Urothelium cell line (cell line): ENCODE results near the gene TAP2.

Experiments
- DNase-seq: peaks from one replicate; pipeline ENCODE4 v3.0.0; 2011; ENCODE audit warnings: low spot score, mixed read lengths
- FAIRE-seq: peaks from 2 replicates; lab custom pipeline; 2011; peaks lifted over from hg19 to GRCh38; lab: Jason Lieb, UNC

The TAP2 gene

DNA sequence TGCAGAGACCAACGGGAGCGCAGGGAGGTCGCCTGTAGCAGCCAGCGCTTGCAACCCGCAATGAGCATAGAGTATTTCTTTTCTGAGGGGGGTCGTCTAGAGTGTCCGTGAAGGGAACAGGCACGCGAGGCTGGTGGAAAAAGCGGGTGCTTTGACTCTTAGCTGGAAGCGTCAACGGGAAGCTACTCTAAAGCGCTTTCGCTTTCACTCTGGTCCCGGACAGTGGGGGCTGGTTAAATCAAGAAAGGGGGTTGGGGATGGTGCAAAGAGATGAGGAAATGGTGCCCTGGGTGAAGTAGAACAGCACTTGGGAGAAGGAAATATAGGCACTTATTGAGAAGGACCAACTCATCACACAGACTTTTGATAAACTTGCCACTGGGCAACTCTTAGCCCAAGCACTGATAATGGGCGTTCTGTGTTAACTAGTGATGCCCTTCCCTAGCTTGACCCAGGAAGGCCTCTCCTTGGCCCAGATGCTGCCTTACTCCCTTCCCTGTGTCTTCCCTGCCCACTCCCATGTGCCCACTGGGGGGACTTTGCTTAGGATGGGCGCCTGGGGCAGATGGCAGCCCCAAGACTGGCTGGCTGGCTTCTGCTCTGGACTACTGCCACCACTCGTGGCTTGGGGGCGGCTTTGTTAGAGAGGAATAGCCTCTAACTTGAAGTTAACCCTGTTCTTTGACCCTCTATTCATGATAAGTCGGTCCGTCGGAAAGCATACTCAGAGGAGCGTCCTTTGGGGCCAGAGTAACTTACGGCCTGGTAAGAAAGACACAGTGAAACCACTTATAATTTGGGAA is 16.0 kb upstream of the TAP2 start:
- DNase-seq (no peak), FAIRE-seq (no peak)

DNA sequence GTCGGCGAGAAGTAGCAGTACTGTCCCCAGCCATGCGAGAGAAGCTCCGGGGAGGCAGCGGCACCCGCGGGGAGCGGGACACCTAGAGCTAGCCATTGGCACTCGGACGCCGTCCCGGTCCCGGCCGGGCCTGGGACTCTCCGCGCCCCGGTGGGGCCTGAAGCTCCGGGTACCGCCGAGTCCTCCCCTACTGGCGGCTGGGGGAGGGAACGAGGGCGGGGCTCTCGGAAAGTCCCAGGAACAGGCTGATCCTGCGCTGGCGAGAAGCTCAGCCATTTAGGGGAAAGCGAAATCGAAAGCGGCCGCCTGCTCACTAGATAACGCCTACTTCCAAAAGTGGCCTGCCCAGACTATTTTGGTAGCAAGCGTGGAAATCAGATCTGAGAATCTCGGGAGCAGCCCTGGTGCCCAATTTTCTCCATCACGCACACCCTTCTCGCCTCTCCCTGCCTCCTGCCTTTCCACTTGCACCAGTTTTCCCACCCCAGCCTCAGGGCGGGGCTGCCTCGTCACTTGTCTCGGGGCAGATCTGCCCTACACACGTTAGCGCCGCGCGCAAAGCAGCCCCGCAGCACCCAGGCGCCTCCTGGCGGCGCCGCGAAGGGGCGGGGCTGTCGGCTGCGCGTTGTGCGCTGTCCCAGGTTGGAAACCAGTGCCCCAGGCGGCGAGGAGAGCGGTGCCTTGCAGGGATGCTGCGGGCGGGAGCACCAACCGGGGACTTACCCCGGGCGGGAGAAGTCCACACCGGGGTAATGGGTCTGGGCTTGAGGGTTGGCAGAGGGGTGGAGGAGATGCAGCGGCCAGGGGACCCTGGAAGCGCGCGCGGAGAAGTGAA is 15.2 kb upstream of the TAP2 start, which contains the start of the genes PSMB9 and TAP1:
PSMB9 (plus strand) TSS at position 652 of the 835 bp plus-strand sequence; CDS start at position 690, 38 bp downstream.
TAP1 (minus strand) TSS at position 164 of the 835 bp plus-strand sequence; CDS start at position 96, 68 bp downstream.
- FAIRE-seq (peak; percentile 77), DNase-seq (peak; percentile 96)

DNA sequence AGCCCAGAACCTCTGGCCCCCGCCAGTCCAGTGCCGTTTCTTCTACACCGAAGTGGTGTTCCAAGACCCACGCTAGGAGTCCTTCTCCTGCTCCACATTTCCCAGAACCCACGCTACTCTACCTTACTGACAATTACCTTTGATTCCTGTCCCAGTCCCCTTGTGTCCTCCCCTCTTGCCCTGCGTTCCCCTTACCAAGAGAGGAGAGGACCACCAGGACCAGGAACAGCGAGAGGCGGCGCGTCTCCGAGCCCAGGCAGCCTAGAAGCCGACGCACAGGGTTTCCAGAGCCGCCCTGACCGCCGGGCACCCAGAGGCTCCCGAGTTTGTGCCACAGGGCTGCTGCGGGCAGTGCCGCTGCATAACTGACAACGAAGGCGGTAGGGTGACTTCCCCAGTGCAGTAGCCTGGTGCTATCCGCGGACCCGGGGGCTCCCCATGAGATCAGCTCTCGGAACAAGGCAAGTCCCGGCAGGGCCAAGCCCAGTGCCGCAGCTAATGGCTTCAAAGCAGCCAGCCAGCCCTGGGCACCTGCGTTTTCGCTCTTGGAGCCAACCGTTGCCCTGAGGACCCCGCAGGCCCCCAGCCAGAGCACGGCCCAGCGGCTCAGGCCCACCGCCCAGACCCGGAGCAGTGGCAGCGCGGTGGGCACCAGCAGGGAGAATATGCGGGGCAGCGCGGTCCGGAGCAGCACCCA is 14.5 kb upstream of the TAP2 start:
- FAIRE-seq (no peak), DNase-seq (peak; percentile 33)

DNA sequence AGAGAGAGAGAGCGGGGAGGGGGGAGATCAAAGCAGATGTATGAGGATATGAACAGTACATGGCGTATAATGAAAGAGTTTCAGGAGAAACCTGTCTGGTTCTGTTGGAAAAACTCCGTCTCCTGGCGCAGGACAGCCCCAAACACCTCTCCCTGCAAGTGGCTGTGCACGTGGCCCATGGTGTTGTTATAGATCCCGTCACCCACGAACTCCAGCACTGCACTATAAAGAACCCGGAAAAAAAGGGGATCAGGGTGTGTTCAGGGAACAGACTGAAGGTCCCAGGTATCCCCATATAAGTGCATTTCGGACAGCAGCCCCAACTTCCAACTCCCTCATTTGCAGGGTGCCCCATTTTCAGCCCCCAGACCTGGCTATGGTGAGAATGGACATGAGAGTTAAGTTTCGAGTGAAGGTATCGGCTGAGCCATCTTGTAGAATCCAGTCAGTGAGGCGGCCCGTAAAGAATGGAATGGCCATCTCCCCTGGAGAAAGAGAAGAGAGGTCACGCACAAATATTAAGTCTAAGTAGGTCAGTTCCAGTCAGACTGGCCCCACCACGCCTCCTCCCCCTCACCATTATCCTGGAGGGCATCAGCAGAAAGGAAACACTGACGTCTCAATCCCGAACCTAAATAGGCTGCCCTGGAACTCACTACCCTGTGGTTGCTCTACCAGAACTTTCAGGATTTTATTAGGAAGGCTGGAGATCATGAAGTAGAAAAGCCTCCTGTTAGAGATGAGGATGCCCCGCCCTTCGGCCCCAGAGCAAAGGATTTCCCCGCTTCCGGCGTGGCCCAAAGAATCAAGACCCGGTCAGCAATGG is 13.7 kb upstream of the TAP2 start:
- peak; percentile 22 for DNase-seq
- FAIRE-seq, result no peak

DNA sequence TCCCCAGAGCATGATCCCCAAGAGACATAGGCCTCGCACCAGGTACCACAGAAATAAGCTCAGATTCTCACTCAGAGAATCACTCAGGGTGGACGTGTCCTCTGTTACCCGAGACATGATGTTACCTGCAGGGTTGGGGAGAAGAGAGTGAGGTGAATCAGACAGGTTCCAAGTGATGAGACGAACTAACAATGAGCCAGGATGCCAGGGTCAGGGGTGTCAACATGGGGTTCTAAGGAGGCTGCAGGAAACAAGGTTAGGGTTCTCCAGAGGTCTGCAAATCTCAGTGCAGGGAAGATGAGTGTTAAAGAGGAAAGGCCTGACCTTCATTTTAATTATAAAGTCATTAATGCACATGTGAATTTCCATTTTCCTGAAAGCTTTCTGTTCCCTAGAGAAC is 12.5 kb upstream of the TAP2 start:
- FAIRE-seq (no peak), DNase-seq (no peak)

DNA sequence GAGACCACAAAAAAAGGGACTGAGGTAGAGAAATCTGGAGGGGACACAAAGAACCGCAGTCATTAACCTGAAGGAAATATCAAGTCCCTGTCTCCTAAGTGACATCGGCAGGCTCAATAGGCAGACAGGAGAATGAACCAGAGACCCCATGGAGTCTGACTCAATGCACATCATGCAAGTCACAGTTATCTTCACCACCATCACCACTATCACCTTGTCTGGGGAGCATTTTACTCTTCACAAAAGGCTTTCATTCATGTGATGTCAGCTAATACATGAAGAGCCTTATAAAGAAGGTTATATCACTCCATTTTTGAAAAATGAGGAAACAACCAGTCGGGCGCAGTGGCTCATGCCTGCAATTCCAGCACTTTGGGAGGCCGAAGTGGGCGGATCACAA is 10.6 kb upstream of the TAP2 start:
- DNase-seq (no peak), FAIRE-seq (no peak)

DNA sequence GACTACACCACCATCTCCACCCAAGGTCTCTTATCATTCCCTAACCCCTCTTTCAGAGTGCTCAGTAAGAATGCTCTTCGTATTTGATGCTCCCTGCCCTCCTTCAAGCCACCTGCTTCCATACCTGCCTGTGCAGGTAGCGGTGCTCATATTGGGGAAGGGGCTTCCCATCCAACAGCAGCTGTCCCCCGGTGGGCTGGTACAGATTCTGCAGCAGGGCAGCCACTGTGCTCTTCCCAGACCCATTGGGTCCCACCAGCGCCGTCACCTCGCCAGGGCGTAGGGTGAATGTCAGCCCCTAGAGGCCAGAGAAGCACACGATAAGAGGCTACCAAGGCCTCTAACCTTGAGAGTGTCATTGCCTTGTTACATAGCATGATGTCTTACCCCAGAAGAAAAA is 9.3 kb upstream of the TAP2 start:
- DNase-seq, result no peak
- no peak for FAIRE-seq

DNA sequence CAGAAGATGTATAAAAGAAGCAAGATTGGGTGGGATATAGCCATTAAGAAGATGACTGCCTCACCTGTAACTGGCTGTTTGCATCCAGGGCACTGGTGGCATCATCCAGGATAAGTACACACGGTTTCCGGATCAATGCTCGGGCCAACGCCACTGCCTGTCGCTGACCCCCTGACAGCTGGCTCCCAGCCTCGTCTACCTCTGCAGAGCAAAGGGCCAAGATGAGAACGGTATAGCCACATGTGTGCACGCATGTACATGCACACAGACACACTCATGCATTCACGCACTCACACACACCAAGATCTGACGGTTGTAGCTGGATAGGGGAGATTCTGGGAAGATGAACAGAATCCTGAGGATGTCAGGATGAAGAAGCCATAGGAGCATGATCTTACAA is 8.5 kb upstream of the TAP2 start:
- FAIRE-seq (no peak), DNase-seq (no peak)

DNA sequence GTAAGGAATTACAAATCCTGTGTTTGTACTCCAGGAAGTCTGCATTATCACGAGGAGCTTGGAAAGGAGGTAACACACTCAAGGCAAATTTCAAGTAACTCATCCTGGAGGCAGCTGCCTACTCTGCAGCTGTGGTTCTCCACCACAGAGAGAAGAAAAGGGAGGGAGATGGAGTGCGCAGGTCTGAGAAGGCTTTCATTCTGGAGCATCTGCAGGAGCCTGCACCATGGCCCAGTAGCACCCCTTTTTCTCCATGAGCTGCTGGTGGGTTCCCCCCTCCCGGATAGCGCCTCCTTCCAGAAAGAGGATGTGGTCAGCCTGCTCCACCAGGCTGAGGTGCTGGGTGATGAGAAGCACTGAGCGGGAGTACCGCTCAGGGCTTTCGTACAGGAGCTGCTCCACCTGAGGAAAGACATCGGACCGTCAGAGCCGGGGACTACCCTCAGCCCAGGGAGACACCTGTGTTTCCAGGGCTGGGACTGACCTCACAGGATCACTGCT is 6.9 kb upstream of the TAP2 start:
- no peak for FAIRE-seq
- no peak for DNase-seq

DNA sequence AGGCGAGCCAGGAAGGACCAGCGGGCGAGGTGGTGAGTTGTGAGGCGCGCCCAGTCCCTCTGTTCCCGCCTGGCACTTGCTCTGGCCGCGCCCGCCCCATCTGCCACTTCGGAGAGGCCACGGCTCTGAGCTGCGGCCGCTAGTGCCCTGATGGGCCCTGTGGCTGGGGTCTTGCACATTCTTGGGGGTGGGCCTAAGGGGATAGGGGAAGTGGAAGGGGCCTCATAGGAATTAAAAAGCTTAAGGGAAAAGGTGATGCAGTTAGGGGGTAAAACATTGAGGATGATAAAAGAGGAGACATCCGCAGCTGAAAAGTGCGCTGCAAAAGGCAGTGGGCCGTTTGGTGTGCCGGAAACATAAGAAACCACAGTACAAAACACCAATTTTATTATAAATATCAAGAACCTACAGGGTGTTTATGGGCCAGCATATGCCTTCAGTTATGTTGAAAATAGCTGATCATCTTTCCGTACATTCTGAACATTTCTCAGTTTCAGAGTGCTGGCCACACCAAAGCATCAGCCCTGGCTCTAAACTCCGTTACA is 6.4 kb upstream of the TAP2 start:
- no peak for DNase-seq
- FAIRE-seq, result no peak

DNA sequence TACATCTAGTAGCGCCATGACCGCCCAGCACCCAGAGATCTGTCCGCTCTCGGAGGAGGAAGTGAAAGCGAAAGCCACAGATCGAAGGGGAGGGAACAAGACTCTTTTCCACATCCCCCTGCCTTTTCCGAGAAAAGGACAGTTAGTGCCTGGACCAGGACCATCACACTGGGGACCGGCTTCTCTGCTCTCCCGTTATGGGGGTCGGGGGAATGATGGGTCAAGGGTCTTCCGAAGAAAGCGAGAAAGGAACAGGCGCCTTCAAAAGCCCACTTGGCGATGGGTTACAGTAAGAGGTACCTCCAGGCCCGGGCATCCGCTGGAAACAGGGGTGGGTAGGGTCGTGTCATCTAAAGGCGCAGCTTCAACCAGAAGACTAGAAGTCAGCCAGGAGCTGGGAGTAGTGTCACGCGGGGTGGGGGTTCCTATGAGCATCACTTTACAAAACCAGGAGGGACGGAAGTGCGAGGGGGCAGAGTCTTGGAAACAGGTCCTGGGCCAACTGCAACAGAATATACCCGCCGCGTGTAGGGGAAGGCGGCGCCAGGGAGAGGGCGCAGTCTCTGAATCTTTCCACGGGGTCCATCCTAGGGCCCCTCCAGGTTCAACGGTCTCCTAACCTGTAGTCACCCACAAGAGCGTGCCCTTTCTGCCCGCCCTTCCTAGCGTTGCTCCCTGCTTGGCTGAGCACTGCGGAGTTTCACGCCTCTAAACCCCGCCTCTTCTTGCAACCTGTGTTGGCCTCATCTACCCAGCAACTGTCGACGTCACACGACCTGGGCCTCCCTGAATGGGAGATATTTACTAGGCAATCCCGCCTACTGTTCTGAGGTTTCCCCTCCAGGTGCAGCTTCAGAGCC is 5.7 kb upstream of the TAP2 start, which contains the start of gene PSMB8:
PSMB8 (minus strand) TSS at position 69 of the 860 bp plus-strand sequence; CDS start at position 18, 51 bp downstream.
- DNase-seq, result peak; percentile 95
- FAIRE-seq, result peak; percentile 69

DNA sequence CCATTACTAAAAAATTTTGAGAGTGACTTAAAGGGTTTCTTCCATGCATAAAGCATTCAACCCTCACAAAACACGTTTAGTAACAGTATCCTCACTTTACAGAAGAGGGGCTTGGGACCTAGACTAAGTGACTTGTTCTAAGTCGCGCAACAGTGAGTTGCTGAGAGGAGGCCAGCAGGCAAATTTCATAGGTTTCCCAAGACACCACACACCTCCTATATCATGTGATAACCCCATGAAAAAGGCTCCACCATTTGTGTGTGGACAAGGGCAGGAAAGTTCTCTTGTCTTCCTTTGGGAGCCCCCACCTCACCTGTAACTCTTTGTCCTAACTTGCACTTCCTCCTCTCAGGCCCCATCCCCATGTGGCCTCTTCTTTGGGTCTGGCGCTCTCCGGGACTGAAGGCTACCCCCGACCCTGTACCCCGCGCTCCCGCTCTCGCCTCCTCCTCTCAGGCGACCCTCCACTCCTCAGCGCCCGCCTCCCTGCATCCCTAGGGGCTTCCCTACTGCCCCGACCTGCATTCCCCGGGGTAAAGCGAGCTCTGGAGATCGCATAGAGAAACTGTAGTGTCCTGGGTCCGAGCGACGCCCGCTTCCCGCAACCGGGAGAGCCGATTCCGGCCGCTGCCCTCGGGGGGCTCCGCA is 4.9 kb upstream of the TAP2 start:
- no peak for DNase-seq
- no peak for FAIRE-seq

DNA sequence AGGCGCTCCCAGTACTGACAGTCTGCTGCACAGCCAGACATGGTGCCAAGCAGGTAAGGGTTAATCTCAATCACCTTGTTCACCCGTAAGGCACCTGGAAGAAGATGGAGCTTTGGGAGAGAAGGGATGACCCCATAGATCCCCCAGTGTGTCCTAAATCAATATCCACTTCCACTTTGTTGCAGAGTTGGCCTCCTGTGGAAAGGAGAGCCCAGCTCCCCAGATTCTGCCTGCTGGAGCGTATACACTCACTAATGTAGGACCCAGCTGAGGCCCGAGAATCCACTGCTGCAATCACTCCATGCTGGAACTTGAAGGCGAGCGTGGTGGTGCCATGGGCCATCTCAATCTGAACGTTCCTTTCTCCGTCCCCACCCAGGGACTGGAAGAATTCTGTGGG is 4.2 kb upstream of the TAP2 start:
- DNase-seq (no peak), FAIRE-seq (no peak)

DNA sequence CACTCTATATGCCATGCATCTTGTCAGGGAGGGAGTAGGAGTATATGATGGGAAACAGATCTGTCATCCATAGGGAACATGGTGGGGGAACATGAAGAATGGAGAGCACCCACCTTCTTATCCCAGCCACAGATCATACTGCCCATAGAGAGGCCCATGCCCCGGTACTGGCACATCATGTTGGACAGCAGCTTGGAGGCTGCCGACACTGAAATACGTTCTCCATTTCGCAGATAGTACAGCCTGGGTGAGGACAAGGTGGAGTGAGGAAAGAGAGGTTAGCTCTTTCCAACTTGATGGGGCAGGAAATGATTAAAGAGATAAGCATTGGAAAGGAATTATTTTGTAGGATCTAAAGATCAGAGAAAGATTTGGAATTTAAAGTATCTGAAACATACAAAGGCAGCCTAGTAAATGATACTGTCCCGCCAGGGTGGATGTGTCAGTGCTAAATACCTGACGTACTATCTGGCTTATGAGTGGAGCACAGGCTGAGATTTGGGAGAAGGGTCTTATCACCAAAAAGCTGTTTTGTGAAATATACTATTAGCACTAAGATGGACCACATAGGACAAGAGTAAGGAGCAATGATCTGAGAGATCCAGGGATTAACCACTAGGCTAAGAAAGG is 3.6 kb upstream of the TAP2 start:
- DNase-seq, result no peak
- FAIRE-seq, result no peak

DNA sequence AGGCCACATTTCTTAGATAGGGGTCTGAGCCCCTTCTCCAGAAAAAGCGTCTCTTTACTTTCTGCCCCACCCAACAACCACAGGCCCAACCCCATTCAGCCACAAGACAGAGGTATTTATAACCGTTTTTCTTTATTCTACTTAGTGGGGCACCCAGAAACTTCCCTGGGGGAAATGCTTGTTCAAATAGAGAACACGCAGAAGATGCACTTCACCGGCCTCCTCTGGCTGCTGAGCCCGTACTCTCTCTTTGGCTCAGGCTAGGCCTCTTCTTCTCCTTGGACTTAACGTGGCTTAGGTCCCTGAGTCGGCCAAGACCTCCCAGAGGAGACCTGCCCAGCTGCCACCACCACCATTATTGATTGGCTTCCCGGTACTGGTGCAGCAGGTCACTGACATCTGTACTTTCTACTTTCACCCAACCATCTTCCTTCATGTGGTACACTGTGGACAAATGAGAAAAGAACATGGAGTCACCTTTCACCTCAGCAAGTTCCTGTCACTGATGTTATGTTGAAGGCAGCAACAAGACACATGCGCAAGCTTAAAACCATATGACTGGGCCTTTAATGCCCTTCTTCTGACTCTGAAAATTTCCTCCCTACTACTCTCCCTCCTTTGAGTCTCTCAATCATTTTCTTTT is 2.2 kb upstream of the TAP2 start:
- DNase-seq, result no peak
- FAIRE-seq, result no peak

DNA sequence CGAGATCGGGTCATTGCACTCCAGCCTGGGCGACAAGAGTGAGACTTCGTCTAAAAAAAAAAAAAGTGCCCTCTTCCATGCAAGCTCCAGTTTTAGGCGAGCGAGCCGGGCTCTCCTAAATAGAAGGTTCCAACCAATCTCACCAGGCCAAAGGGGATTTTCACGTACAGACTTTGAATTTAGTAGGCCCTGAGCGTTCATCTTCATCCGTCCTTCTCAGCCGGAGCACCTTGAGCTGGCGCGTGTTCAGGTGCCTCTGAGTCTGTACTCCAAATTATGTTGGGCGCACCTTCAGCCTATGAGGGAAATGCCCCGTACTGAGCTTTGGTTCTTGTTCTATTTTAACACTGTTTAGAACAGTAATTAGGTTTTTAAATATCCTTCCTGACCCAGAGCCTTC is 817 bp upstream of the TAP2 start:
- DNase-seq (no peak), FAIRE-seq (no peak)

DNA sequence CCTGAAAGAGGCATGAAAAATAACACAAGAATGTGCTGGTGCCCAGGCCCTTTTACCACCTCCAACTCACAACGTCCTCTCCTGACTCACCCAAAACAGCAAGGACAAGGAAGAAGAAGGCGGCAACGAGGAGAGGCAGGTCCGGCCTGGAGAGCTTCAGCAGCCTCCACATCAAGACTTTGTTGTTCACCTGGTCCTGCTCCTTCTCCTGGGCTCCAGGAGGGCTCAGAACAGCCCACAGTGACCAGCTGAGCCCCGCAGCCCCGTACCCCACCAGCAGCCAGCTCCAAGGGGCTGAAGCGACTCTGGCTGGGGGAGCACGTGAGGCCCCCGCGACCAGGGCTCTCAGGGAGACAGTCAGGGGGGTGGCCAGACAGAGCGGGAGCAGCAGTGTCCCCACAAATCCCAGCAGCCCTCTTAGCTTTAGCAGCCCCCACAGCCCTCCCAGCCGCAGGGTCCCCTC is 857 bp downstream of the TAP2 start:
- DNase-seq (peak; percentile 27), FAIRE-seq (no peak)
